Measurements from ENCODE around the gene UCP3. TPM values are rescaled to one million over a fixed set of nuclear protein-coding genes. Genes with fewer than 3 reads are reported as not detected.

UCP3 gene
- total RNA-seq, 2 donors from 2014 or later: 1.9 to 3.5 TPM

- Histone ChIP-seq H3K4me3 (ENCODE audit: low read length) (no peak overlapping the region), H3K9me3 (ENCODE audit: control insufficient read depth, low read length) (no peaks in the 10 kb centered on the region), H3K27ac (ENCODE audit: low read depth, low read length) (no peak overlapping the region), H3K4me1 (ENCODE audit: control insufficient read depth, insufficient read depth, low read length) (peaks cover 3% of the 10 kb centered on the region), H3K27me3 (ENCODE audit: control insufficient read depth, insufficient read depth, low read length, poor library complexity, severe bottlenecking) (no peaks in the 10 kb centered on the region), H3K36me3 (ENCODE audit: control insufficient read depth, insufficient read depth, low read length) (no peaks in the 10 kb centered on the region), H3K9ac (ENCODE audit: extremely low read depth, low read length, poor library complexity, severe bottlenecking) (no peak overlapping the region)
- TF ChIP-seq CTCF (conservative IDR thresholded peaks at IDR 0.05): no peak
- WGBS, 2 experiments (ENCODE audit: insufficient coverage in 1 of 2, insufficient read length in 1 of 2): 82 to 92% methylated on average over 4 of the region's 4 CpGs
- no peak overlapping the region for H3K4me3 Mint-ChIP-seq
- H3K27ac Mint-ChIP-seq: no peak overlapping the region
- no peak for DNase-seq
- no peaks in the 10 kb centered on the region for H3K9me3 Mint-ChIP-seq
- peaks cover 2% of the 10 kb centered on the region for H3K36me3 Mint-ChIP-seq (ENCODE audit: low read depth)
- no peaks in the 10 kb centered on the region for H3K27me3 Mint-ChIP-seq (ENCODE audit: insufficient read depth)
- peaks cover 5% of the 10 kb centered on the region for H3K4me1 Mint-ChIP-seq
Observed at GRCh38 chr11:74019104-74019738, 10.3 kb upstream of the UCP3 start.

- no peak overlapping the region for H3K4me3 Mint-ChIP-seq
- no peak for TF ChIP-seq CTCF (conservative IDR thresholded peaks at IDR 0.05)
- no peaks in the 10 kb centered on the region for H3K36me3 ChIP-seq (ENCODE audit: control insufficient read depth, insufficient read depth, low read length)
- H3K27ac Mint-ChIP-seq: no peak overlapping the region
- H3K4me1 ChIP-seq (ENCODE audit: control insufficient read depth, insufficient read depth, low read length): peaks cover 3% of the 10 kb centered on the region
- no peaks in the 10 kb centered on the region for H3K9me3 Mint-ChIP-seq
- H3K4me1 Mint-ChIP-seq: no peaks in the 10 kb centered on the region
- no peak overlapping the region for H3K27ac ChIP-seq (ENCODE audit: low read depth, low read length)
- no peak overlapping the region for H3K4me3 ChIP-seq (ENCODE audit: low read length)
- no peaks in the 10 kb centered on the region for H3K27me3 Mint-ChIP-seq (ENCODE audit: insufficient read depth)
- peaks cover 2% of the 10 kb centered on the region for H3K36me3 Mint-ChIP-seq (ENCODE audit: low read depth)
- H3K9me3 ChIP-seq (ENCODE audit: control insufficient read depth, low read length): no peaks in the 10 kb centered on the region
- H3K27me3 ChIP-seq (ENCODE audit: control insufficient read depth, insufficient read depth, low read length, poor library complexity, severe bottlenecking): no peaks in the 10 kb centered on the region
- WGBS, 2 experiments (ENCODE audit: insufficient coverage in 1 of 2, insufficient read length in 1 of 2): 93 to 98% methylated on average over 8 to 9 of the region's 9 CpGs
- DNase-seq: no peak
- no peak overlapping the region for H3K9ac ChIP-seq (ENCODE audit: extremely low read depth, low read length, poor library complexity, severe bottlenecking)
Observed at GRCh38 chr11:74018331-74019005, 9.6 kb upstream of the UCP3 start.

- no peaks in the 10 kb centered on the region for H3K4me1 Mint-ChIP-seq
- Histone ChIP-seq H3K27ac (ENCODE audit: low read depth, low read length) (no peak overlapping the region), H3K9ac (ENCODE audit: extremely low read depth, low read length, poor library complexity, severe bottlenecking) (no peak overlapping the region), H3K27me3 (ENCODE audit: control insufficient read depth, insufficient read depth, low read length, poor library complexity, severe bottlenecking) (no peaks in the 10 kb centered on the region), H3K4me1 (ENCODE audit: control insufficient read depth, insufficient read depth, low read length) (peaks cover 3% of the 10 kb centered on the region), H3K9me3 (ENCODE audit: control insufficient read depth, low read length) (no peaks in the 10 kb centered on the region), H3K4me3 (ENCODE audit: low read length) (no peak overlapping the region), H3K36me3 (ENCODE audit: control insufficient read depth, insufficient read depth, low read length) (no peaks in the 10 kb centered on the region)
- 90 to 100% methylated on average over 1 to 3 of the region's 3 CpGs for WGBS, 2 experiments (ENCODE audit: insufficient coverage in 1 of 2, insufficient read length in 1 of 2)
- H3K27me3 Mint-ChIP-seq (ENCODE audit: insufficient read depth): no peaks in the 10 kb centered on the region
- no peak overlapping the region for H3K4me3 Mint-ChIP-seq
- H3K9me3 Mint-ChIP-seq: no peaks in the 10 kb centered on the region
- TF ChIP-seq CTCF (conservative IDR thresholded peaks at IDR 0.05): no peak
- no peaks in the 10 kb centered on the region for H3K36me3 Mint-ChIP-seq (ENCODE audit: low read depth)
- DNase-seq: no peak
- no peak overlapping the region for H3K27ac Mint-ChIP-seq
Observed at GRCh38 chr11:74017631-74018030, 8.7 kb upstream of the UCP3 start.
